GM13976 (cell line): ENCODE data around the gene BGN.
A peak's percentile ranks its signal among the peaks of the same experiment; 100 is the strongest.

Experiments
- DNase-seq: peaks from one replicate; pipeline ENCODE4 v3.0.0; 2012; ENCODE audit warnings: low spot score
- CTCF ChIP-seq: IDR thresholded peaks from 2 replicates; pipeline ENCODE4 v1.5.1; 2012; ENCODE audit warnings: borderline replicate concordance, mild to moderate bottlenecking; ENCODE audit not compliant: insufficient read depth; ENCODE audit errors: extremely low read depth, missing control alignments, control extremely low read depth
- in situ Hi-C: fragments of 300-500 bp; cut with MboI; formaldehyde crosslinking; loops from one replicate; pipeline ENCODE4 v1.12.0; 2022; ENCODE audit warnings: low sequenced_read_pairs, mixed read lengths, inconsistent platforms; ENCODE audit not compliant: unreplicated experiment

Gene BGN

GRCh38 chrX:153460826-153461225, 34.0 kb upstream of the BGN start:
- in situ Hi-C loops = no loop called here
- peak; percentile 66 for DNase-seq
- peak; percentile 71 for TF ChIP-seq CTCF

GRCh38 chrX:153462291-153462690, 32.5 kb upstream of the BGN start:
- TF ChIP-seq CTCF = no peak
- DNase-seq = no peak
- in situ Hi-C loops = no loop called here

GRCh38 chrX:153463031-153463430, 31.7 kb upstream of the BGN start:
- TF ChIP-seq CTCF = no peak
- in situ Hi-C loops = no loop called here
- no peak for DNase-seq

- no peak for DNase-seq
- in situ Hi-C loops = no loop called here
- TF ChIP-seq CTCF = no peak
Measured at GRCh38 chrX:153463556-153463955, 31.2 kb upstream of the BGN start.

- in situ Hi-C loops = no loop called here
- TF ChIP-seq CTCF = no peak
- DNase-seq = no peak
Measured at GRCh38 chrX:153464116-153464515, 30.7 kb upstream of the BGN start.

GRCh38 chrX:153465691-153466380, 28.9 kb upstream of the BGN start:
- in situ Hi-C loops = no loop called here
- no peak for DNase-seq
- TF ChIP-seq CTCF = no peak
